GM18951 (cell line): ENCODE data around the gene ZNF608.

Experiments
- POLR2A ChIP-seq: IDR thresholded peaks from 4 replicates; pipeline ENCODE4 v1.6.1; 2011; ENCODE audit warnings: mild to moderate bottlenecking; ENCODE audit not compliant: insufficient read length, insufficient read depth; ENCODE audit errors: extremely low read depth
- in situ Hi-C: fragments of 300-500 bp; cut with MboI; formaldehyde crosslinking; loops from one replicate; pipeline ENCODE4 v1.12.0; 2022; ENCODE audit warnings: low sequenced_read_pairs, mixed read lengths, inconsistent platforms; ENCODE audit not compliant: unreplicated experiment

The ZNF608 gene

GRCh38 chr5:124747791-124748686, 1.6 kb upstream of the ZNF608 start:
- in situ Hi-C loops = no loop called here
- no peak for TF ChIP-seq POLR2A

- no peak for TF ChIP-seq POLR2A
- in situ Hi-C loops = no loop called here
Measured at GRCh38 chr5:124746916-124747790, 714 bp upstream of the ZNF608 start.

GRCh38 chr5:124745007-124745927, 1.2 kb downstream of the ZNF608 start:
- in situ Hi-C loops = no loop called here
- TF ChIP-seq POLR2A = no peak

DNA sequence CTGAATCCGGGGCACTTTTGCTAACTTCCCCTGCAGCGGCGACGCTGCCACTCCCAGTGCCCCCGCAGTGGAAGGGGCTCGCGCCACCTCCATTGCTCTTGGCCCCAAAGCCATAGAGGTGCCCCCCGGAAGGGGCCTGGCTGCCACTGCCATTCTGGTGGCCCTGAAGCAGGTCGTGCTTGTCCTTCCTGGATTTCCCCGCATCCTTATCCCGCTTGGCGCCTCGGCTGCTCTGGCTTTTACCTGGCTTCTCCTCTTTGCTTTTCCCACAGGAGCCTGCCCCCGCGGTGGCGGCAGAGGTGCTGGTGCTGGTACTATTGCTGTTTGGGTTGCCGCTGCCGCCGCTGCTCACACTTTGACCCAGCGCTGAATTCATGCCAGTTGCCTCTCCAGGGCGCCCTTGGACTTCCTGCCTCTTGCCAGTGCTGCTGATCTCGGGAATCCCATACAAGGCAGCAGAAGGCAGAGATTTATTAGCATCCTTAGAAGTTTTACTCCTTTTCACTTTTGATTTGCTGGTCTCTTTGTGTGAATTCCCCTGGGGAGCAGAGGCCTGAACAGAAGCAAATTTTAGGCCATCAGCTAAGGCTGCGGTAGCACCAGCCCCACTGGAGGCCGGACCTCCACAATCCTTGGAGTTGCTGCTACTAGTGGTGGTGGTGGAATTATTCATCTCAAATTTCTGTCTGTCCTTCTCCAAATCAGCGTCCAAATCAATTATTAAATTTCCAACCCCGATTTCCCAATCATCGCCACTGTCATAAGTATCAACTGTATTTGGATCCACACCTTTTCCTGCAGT, 2.1 kb downstream of the ZNF608 start:
- no peak for TF ChIP-seq POLR2A
- in situ Hi-C loops = no loop called here

DNA sequence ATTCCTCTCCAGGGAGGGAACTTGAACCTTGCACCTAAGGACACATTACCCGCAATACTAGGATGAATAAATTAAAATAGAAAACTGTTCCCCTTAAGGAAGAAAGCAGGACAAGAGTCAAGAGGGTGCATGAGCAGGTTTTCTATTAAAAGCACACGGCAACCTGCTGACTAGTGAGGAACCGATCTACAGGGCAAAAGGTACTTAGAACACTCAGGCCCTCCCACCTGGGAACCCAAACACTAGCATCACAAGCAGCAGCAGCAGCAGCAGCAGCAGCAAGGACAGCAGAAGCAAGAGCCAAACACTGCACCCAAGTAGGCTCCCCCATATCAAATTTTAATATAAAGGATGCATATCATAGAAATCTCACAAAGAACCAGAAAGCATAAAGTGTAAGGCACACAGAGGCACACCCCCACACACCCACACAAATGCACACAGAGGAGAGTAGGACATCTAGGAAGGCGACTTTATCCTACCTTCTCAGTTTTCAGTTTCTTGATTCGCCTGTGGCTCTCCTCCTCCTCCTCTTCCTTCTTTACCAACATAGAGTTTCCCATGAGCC, 2.8 kb downstream of the ZNF608 start:
- in situ Hi-C loops = no loop called here
- no peak for TF ChIP-seq POLR2A

DNA sequence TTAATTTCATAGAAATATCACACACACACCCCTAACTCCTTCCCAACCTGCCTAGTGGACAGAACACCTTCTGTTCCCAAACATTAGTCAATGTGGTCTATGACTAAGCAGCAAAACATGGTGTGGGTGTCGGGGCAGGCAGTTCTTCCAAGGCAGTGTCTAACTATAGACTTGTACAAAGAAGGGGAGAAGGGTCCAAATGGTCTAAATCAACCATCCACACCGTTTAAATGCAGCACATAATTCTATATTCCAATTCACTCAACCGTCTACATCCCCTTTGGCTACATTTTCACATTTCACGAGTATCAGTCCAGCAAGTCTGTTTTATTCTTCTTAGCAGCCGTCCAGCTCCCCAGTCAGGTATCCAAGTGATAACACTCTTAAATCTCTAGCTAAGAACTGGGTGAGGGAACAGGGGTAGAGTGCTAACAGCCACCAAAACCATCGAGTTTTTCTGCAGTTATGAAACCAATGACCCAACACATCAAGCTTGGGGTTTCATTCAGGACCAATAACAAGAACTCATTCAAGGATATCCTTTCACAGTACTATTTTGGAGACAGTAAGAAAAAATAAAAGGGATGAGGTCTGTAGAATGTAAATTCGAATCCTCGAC, 3.3 kb downstream of the ZNF608 start:
- in situ Hi-C loops = no loop called here
- no peak for TF ChIP-seq POLR2A

GRCh38 chr5:124742521-124742920, 3.9 kb downstream of the ZNF608 start:
- in situ Hi-C loops = no loop called here
- TF ChIP-seq POLR2A = no peak

GRCh38 chr5:124741711-124742496, 4.5 kb downstream of the ZNF608 start:
- in situ Hi-C loops = no loop called here
- no peak for TF ChIP-seq POLR2A

DNA sequence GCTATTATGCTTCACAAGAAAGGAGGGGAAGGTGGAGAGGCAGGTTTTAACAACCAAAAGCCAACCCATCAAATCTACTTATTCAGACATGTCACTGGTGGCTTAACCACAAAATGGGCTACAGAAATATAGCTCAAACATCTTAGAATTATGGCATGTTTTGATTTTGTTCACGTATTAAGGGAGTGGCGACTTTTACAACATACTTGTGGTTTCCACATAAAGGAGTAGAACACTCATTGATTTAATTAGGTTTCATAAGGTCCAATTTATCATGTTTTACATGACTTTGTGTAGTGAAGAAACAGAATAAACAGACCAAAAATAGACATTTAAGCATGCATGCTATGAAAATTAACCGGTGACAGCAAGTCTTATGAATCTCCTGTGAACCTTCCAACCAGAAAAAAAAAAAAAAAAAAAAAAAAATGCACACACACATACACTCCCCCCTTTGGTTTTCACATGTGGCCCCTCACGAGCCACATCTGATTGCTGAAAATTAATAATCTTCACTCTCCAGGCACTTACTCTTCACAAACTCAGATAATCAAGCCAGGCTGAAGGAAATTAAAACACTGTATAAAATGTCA, 5.4 kb downstream of the ZNF608 start:
- in situ Hi-C loops = no loop called here
- no peak for TF ChIP-seq POLR2A

DNA sequence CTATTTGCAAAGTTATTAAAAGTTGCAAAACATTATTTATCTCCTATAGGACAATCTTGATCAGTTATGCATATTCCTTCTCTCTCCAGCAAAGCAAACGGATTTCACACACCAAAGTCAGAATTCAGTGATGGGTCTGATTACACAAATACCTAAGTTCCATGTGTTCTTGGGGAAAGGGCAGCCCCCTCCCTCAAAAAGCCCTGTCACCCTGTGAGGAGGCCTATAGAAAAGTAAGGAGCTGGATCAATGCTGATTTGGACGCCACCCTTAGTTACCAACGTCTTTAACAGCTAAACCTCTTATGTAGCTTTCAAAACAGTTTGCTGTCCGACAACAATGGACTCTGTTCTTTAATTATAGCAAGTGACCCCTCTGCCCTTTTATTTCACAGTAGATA, 6.4 kb downstream of the ZNF608 start:
- no peak for TF ChIP-seq POLR2A
- in situ Hi-C loops = no loop called here

DNA sequence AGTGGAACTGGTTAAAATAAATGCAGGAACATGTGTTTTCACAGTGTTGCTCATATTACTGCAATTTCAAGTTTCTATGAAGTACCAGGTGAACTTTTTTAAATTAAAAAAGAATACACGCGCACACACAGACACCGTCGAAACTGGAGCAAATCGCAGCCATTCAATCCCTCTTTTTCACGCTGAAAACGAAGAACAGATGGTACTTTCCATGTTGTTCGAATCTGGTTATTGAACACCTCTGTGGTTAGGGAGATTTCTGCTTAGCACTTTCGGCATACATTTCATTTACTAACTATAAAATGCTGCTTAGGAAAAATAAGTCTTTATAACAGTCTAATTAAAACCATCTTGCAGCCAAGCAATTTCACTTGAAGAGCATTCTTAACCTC, 6.8 kb downstream of the ZNF608 start:
- no peak for TF ChIP-seq POLR2A
- in situ Hi-C loops = no loop called here
